RCC 7860 (cell line): ENCODE data around the gene SLC13A2.

ENCODE experiments used
- DNase-seq: peaks from one replicate; pipeline ENCODE4 v3.0.0-alpha.2; 2015; ENCODE audit warnings: low spot score
- FAIRE-seq: peaks from 2 replicates; lab custom pipeline; 2012; peaks lifted over from hg19 to GRCh38; lab: Jason Lieb, UNC

SLC13A2 gene

DNA sequence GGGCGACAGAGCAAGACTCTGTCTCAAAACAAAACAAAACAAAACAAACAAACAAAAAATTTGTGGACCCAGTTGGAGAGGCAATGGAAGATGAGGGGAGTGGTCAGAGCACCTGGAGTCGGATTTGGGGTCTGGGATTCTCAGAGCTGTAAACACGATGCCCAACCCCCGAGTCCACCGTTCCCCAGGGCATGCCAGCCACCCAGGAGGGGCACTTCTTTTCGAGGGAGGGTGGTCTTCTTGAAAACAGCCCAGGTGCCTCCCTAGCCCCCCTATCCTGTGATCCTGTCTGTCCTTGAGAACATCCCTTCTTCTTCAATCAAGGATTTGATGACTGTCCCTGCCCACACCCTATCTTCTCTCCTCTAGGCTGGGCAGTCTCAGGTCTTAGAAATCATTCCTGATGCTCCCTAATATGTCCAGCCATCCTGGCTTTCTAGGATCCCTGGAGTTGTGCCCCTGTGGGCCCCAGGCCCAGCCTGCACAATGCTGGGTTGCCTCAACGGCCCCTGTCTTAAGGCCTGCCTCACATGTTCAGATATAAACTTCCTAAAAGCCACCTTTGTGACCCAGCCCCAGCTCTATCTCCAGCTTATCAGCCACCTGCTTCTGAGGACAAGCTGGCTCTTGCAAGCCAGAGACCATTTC is 3.1 kb upstream of the SLC13A2 start:
- no peak for DNase-seq
- FAIRE-seq = no peak

DNA sequence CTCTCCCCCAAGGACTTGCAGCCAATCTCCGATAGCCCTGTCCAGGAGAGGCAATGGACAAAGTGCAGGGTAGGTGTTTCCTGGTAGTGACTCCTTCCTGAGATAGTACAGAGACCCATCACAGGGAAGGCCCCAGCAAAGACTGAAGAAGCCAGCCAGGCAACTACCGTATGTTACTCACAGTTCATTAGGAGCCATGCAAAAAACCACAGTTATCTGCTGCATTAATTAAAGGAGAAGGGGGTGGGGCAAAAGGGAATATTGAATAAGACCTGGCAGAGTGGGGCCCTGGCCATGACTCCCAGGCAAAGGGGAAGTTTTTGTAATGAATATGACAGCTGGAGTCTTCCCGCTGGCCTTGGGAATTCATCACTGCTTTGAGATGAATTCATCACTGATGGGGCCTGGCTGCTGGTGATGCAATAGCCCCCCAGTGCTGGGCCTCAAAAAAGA is 2.5 kb upstream of the SLC13A2 start:
- DNase-seq = no peak
- FAIRE-seq = no peak

GRCh38 chr17:28471531-28472342 is 1.7 kb upstream of the SLC13A2 start:
- FAIRE-seq (no peak), DNase-seq (no peak)

- DNase-seq (no peak), FAIRE-seq (no peak)
These were observed 460 bp upstream of the SLC13A2 start for GRCh38 chr17:28472871-28473497.

DNA sequence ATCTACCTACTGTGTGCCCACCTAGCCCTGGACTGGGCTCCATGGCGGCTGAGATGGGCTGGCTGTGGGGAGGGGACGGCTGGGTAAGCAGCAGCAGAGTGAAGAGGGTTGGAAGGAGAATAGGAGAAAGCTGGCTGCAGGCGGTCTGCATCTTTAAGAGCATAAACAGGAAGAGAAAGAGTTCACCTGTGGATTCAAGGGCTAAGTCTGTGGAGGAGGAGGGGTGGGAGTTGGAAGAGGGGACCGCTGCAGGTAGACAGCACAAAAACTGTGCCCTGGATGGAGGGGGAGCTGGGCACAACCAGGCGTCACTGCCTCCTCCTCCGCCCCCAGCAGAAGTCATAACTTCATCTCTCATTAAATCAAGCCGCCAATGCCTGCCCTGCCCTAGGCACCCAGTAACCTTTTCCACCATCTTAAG is 677 bp downstream of the SLC13A2 start:
- DNase-seq (no peak), FAIRE-seq (no peak)

GRCh38 chr17:28475151-28475900 is 1.9 kb downstream of the SLC13A2 start:
- no peak for FAIRE-seq
- no peak for DNase-seq

DNA sequence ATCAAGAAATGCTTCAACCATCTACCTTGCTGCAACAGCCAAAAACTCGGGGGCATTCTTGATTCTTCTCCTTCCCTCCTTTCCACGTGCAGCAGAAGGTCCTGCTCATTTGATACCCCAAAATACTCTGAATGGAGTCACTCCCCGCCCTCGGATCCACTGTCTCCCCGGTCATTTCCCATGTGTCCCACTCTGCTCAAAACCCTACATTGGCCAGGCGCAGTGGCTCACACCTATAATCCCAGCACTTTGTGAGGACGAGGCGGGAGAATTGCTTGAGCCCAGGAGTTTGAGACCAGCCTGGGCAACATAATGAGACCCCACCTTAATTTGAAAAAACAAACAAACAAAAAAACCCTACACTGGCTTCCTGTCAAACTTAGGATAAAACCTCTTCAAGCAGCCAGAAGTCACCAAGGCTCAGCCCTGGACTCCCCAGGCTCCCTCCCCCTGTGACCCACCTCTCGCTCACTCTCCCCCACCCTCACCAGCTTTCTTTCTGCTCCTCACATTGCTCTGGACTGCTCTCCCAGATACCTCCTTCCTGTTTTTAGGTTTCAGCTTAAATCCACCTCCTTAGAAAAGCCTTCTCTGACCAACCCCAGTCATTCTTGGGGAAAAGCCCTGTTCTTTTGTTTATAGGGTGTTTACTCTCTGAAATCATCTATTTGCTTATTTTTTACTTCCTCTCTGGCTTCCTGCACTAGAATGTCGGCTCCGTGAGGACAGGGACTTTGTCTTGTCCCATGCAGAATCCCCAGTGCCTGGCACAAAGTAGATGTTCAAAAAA is 2.8 kb downstream of the SLC13A2 start:
- FAIRE-seq (no peak), DNase-seq (no peak)

DNA sequence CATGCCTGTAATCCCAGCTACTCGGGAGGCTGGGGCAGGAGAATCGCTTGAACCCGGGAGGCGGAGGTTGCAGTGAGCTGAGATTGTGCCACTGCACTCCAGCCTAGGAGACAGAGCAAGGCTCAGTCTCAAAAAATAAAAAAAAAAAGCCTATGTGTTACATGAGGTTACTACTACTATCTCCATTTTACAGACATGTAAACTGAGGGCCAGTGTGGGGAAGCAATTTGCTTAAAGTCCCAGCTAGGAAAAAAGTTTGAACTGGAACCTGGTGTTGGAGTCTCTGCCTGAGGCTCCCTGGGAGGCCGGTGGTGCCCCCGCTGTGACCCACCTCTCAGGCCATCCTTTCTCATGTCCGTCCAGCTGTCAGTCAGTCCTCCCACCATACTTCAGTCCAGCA is 4.5 kb downstream of the SLC13A2 start:
- no peak for FAIRE-seq

DNA sequence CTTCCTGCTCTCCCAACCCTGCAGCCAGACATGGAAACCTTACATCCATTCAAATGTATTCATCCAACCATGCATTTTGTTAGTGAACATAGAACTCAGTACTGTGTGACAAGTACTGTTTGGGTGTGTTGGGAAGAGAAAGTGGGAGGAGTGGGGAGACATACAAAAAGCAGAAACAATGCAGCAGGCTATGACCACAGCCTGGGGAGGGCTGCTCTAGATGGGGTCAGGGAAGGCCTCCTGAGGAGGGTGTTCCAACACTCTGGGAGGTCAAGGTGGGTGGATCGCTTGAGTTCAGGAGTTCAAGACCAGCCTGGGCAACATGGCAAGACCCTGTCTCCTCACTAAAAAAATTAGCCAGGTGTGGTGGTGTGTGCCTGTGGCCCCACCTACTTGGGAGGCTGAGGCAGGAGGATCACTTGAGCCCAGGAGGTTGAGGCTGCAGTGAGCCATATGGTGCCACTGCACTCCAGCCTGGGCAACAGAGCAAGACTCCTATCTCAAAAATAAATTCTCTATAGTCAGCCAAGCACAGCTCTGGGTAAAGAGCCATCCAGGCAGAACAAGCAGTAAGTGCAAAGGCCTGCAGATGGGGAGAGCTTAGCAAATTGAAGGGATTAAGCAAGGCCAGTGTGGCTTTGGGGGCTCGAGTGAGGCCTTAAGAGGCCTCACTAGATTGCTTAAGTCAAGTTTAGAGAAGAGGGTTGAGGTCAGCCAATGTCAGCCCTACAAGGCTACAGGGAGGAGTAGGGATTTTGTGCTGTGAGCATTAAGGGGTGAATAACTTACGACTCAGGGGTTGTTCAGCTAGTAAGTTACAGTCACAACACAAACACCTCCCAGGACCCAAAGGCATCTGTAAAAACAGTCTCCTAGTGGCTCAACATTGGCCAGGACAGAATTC is 5.5 kb downstream of the SLC13A2 start:
- FAIRE-seq (no peak), DNase-seq (no peak)

More for the DNA sequence above, 4.5 kb downstream of the SLC13A2 start:
- no peak for DNase-seq

GRCh38 chr17:28480278-28480677 is 6.8 kb downstream of the SLC13A2 start:
- DNase-seq (no peak), FAIRE-seq (no peak)

GRCh38 chr17:28480799-28481571 is 7.5 kb downstream of the SLC13A2 start:
- no peak for DNase-seq
- no peak for FAIRE-seq

GRCh38 chr17:28482551-28483199 is 9.2 kb downstream of the SLC13A2 start:
- DNase-seq (no peak), FAIRE-seq (no peak)

GRCh38 chr17:28484296-28484695 is 10.9 kb downstream of the SLC13A2 start:
- DNase-seq (no peak), FAIRE-seq (no peak)

DNA sequence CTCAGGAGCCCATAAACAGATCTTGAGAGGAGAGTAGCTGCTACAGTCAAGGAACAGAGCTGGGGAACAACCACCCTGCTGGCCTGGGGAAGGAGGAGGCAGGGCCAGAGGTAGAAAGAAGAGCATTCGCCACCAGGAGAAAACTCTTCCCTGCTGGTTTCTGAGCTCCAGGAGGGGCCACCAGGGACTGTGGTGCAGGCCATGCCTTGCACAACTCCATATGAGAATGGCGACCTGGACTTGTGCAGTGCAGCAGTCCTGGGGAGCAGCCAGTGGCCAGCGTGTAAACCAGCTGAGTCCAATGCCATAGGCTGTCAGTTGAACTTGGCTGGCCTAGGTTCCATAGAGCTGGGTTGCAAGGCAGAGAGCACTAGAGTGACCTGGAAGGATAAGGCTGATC is 11.6 kb downstream of the SLC13A2 start:
- no peak for FAIRE-seq
- no peak for DNase-seq

DNA sequence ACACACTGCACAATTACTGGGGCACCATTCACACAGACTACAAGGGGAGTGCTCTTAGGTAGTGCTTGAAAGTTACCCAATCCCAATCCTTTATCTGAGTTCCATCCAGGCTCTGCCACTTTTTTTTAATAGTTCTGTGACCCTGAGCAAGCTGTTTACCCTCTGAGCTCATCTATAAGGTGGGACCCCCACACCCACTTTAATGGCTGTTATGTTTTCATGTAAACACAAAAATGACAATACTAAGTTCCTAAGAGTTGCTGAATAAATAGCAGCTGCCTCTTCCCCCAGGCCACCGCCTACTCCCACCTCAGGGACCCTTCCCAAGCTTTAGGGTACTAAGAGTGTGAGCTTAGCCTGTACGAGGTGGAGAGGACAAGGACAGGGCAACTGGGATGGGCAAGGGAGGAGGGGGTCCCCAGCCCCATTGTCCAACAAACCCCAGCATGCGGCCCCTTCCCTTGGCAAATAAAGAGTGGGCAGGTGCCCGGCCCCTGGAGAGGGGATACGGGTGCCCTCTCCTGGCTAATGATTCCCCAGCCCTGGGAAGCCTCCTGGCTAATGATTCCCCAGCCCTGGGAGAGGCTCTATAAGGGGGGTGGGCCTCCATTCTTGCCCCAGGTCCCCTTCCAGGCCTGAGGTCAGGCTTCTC is 14.6 kb downstream of the SLC13A2 start:
- FAIRE-seq (no peak), DNase-seq (no peak)

GRCh38 chr17:28488533-28489276 is 15.3 kb downstream of the SLC13A2 start:
- DNase-seq = no peak
- no peak for FAIRE-seq

DNA sequence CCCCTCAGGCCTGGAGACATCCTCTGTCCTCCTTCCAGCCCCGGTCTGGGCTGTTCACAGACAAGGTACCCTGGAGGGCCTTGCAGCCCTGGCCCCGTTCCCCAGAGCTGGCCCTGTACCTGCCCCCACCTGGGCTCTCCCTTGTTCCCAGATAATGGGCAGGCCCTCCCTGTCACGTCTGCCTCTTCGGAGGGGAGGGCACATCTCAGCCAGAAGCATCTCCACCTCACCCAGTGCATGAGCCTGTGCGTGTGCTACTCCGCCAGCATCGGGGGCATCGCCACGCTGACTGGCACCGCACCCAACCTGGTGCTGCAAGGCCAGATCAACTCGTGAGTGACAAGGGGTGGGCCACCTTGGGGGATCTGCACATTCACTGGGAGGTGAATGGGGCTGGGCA is 17.8 kb downstream of the SLC13A2 start:
- no peak for FAIRE-seq
- no peak for DNase-seq
